Pons (tissue), 1 donor: Measurements from ENCODE around the gene EPS8L3.
A peak's percentile ranks its signal among the peaks of the same experiment; 100 is the strongest.
"Not testable (repeated sequence)": the region's sequence is repeated elsewhere in the genome, so short reads cannot be mapped to it uniquely, and the experiment has no call there.

Experiments used
- DNase-seq: peaks from one replicate; pipeline ENCODE4 v3.0.0-alpha.2; 2016; ENCODE audit warnings: low spot score

Gene EPS8L3

DNA sequence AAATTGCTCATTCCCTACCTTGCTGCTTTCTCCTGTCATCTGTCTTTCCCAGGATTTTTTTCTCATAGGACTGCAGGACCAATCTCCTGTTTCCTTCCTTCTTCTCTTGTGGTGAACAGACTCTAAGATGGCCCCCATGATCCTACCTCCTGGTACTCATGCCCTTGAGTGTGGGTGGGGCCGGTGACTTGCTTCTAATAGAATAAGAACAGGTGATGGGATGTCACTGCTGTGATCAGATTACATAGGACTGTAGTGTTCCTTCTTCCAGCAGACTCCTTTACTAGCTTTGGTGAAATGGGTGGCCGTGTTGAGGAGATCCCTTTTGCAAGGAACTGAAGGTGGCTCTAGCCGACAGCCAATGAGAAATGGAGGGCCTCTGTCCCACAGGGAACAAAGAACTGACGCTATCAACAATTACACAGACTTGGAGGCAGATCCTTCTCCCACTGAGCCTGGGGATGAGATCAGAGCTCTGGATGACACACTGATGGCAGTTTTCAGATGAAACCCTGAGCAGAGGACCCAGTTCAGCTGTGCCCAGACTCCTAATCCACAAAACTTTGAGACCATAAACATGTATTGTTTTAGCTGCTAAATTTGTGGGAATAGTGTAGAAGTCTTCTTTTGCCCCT is 30.4 kb downstream of the EPS8L3 start:
- DNase-seq = no peak

GRCh38 chr1:109732390-109732881 is 31.3 kb downstream of the EPS8L3 start:
- DNase-seq = no peak

DNA sequence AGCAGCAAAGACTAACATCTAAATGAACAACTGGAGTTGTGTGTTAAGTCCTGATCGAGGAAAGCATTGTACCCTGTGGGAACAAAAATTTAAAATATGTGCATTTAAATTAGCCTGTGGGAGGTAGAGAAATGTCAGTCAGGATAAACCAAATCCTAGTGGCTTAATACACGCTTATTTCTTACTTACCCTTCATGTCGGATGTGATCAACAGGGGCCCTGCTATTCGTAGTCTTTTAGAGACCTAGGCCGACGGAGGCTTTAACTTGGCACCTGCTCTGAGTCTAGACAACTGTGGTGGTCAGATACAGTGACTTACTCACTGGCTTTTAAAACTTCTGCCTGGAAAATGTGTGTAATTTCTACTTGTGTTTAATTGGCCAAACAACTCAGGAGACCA is 33.1 kb downstream of the EPS8L3 start:
- DNase-seq = no peak

GRCh38 chr1:109728870-109729269 is 34.9 kb downstream of the EPS8L3 start:
- DNase-seq = no peak

- DNase-seq = no peak
Measured at GRCh38 chr1:109726728-109727373, 36.9 kb downstream of the EPS8L3 start.

DNA sequence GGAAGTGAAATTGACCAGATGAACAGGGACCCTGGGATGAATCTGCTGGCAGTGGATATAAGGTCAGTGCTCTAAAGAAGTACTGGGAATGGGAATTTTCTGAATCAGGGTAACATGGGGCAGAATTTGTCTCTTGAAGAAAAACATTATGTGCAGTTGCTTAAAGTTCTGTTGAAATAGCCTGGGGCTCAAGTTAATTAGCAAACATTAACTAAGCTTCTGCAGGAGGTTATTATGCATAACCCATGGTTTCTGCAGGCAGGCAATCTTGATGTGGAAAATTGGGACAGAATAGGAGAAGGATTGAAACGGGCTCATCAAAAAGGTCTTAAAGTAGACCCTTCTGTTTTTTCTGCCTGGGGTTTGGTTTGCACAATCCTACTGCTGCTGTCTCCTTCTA is 37.7 kb downstream of the EPS8L3 start:
- no peak for DNase-seq

DNA sequence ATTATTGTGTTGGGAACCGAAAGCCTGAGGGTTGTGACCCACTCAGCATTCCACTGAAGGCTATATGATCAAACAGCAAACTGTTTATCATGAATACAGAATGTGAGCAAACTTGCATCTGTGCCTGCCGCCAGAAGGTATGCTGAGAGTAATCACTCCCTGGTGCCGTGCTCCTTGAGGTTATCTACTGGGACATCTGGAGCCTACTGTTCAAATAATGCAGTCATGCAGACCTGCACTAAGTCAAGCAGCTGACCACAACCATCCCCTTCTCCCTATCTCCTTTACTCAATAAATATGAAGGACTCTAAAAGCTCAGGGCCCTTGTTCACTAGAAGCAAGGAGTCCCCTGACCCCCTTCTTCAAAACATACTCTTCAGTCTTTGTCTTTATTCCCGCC is 38.2 kb downstream of the EPS8L3 start:
- no peak for DNase-seq

DNA sequence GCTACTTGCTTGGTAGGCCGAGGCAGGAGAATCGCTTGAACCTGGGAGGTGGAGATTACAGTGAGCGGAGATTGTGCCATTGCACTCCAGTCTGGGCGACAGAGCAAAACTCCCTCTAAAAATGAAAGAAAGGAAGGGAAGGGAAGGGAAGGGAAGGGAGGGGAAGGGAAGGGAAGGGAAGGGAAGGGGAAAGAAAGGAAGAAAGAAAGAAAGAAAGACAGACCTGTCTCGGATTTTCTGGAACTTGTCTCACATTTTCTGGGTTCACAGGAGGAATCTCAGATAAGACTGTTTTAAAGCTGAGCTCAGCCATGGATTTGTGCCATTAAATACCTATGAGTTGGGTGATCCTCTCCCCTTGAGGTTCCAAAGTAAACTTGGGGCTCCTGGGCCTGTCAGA is 38.8 kb downstream of the EPS8L3 start:
- DNase-seq = no peak

DNA sequence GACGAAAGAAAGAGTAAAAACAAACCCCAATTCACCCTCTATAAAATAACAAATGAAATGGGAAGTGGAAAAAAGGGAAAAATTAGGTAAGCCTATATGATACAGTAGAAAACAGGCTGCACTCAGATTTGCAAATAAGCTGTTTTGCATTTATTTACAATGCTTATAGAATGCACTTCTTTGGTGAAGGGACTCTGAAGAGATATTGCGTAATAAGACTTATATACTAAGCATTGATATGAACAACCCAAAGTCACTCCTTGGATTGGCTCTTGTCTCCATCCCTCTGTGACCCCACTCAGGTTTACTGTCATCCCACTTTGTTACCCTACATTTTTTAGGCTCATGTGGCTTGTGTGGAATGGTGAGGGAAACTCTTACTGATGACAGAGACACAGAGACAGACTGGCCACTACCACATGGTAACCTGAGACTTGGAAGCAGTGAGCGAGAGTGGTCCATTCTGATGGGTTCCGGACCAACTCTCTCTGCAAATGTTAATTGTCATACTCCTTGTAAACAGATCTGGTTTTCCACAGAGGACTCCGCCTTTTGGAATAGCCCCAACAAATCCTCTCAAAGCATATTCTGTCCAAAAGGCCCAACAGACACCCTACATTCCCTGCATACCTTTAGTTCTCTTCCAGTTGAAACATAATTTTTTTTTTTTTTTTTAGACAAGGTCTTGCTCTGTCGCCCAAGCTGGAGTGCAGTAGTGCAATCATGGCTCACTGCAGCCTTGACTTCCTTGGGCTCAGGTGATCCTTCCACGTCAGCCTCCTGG is 40.6 kb downstream of the EPS8L3 start:
- no peak for DNase-seq

DNA sequence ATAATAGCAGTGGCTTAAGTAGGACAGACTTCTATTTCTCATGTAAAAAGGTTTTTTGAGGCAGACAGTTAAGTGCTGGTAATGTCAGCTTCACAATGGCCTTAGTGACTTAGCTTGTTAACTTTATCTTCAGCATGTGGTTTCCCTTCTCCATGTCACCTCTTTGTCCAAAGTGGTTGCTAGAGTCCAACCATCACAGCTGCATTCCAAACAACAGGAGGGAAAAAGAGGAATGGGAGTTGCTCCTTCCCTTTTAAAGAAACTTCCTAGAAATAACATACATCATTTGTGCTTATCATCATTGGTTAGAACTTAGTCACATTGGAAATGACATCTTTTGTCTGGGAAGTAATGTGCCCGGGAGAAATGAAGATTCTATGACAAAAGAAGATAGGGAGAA is 41.8 kb downstream of the EPS8L3 start:
- no peak for DNase-seq

GRCh38 chr1:109721042-109721441 is 42.7 kb downstream of the EPS8L3 start:
- DNase-seq = no peak

- no peak for DNase-seq
Measured at GRCh38 chr1:109719337-109719837, 44.3 kb downstream of the EPS8L3 start.

- DNase-seq = peak; percentile 8
Measured at GRCh38 chr1:109718495-109718894, 45.2 kb downstream of the EPS8L3 start.

- DNase-seq = no peak
Measured at GRCh38 chr1:109717729-109718128, 46.0 kb downstream of the EPS8L3 start.

- DNase-seq = no peak
Measured at GRCh38 chr1:109716570-109717090, 47.1 kb downstream of the EPS8L3 start.

DNA sequence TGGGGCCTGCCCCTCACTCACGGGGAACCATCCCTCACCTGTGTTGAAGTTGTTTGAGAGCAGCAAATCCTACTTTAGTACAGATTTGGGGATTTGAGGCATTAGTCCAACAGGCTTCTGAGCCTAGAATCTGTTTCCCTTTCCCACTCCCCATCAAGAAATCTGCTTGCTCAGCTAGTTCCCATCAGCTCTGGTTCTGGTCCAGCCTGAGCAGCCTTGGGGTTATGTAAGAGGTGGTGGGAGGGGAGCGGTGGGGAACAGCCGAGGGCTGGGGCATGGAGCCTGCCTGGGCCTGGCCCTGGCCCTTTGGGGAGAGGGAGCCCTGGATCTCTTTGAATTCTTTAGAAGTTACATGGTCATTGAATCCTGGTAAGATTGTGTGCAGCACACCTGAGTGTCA is 47.6 kb downstream of the EPS8L3 start:
- DNase-seq = no peak

DNA sequence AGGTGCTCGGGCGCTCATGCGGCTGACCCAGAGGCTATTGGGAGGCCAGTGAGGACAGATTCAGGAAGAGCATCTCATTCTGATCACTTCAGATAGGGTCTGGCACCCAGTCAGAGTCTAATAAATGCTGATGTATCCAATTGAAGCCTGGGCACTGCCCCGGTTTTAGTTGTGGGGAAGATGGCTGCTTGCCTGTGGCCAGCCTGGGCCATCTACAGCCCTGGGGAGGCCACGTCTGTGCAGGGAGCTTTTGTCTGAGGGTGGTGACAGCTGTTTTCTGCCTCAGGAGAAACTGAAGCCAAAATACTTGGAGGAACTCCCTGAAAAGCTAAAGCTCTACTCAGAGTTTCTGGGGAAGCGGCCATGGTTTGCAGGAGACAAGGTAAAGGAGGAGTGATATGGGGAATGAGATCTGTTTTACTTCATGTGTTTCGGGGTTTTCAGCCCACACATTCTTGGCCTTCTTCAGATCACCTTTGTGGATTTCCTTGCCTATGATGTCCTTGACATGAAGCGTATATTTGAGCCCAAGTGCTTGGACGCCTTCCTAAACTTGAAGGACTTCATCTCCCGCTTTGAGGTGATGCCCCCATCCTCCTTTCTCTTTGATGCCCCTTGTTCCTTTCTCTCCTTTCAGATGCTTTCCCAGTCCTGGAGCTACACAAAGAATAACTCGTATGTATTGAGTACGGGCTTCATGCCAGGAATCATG is 48.9 kb downstream of the EPS8L3 start:
- DNase-seq = no peak

DNA sequence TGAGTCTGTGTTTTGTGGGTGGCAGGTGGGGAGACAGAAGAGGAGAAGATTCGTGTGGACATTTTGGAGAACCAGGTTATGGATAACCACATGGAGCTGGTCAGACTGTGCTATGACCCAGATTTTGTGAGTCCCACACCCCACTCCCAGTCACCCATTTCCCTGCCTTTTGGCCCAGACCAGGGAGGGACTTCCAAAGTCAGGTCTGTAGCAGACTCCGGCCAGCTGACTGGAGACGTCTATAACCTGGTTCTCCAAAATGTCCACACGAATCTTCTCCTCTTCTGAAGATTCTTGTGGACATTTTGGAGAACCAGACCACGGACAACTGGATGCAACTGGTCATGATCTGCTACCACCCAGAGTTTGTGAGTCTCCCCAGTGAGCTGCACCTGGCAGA is 50.1 kb downstream of the EPS8L3 start:
- DNase-seq = no peak

GRCh38 chr1:109712321-109712864 is 51.3 kb downstream of the EPS8L3 start:
- DNase-seq = no peak

DNA sequence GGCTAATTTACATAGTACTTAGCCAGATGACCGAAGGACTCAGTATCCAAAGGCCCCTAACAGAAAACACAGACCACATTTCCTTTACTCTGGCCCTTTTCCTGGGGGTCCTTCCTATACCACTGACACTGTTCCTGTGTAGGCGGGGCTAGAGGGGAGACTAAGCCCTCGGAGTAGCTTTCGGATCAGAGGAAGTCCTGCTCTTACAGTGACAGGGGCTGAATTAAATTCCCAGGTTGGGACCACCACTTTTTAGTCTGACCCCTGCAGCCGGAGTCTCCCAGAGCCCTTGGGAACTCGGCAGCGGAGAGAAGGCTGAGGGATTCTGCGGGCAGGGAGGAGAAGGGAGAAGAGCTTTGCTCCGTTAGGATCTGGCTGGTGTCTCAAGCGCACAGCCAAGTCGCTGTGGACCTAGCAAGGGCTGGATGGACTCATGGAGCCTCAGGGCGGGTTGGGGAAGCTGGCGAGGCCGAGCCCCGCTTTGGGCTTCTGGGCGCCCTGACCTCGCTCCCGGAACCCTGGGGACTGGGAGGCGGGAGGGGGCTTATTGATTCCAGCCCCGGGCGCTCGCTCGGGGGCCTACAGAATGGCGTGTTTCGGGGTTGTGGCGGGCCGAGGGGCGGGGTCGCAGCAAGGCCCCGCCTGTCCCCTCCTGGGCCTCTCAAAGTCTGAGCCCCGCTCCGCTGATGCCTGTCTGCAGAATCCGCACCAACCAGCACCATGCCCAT is 52.0 kb downstream of the EPS8L3 start, which contains the start of gene GSTM5:
Gene GSTM5 (plus strand): TSS at position 659 of the 728 bp plus-strand sequence. CDS start 62 bp downstream, at position 721.
- not testable (repeated sequence) for DNase-seq

DNA sequence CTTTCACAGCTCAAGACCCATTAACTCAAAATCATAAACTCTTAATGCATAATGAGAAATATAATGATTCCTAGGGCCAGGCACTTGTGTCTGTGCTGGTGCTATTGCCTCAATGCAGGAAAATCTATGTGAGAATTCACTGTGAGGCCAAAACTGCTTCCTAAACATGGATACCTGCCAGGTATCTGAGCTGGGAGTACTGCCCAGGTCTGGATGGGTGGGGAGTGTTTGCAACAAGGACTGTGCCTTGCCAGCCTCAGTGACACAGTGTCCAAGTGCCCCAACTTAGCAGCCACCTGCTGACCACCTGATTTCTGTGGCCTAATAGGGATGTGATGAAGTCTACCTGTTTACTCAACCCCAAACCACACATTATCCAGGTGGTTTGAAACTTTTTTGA is 53.9 kb downstream of the EPS8L3 start:
- DNase-seq = not testable (repeated sequence)
